Measurements from ENCODE around the gene PAH. TPM values are rescaled to one million over a fixed set of nuclear protein-coding genes. Genes with fewer than 3 reads are reported as not detected.
A peak's percentile ranks its signal among the peaks of the same experiment; 100 is the strongest.

Gene PAH
- total RNA-seq, 1 experiment from 2014 or later = 5.1 TPM

DNA sequence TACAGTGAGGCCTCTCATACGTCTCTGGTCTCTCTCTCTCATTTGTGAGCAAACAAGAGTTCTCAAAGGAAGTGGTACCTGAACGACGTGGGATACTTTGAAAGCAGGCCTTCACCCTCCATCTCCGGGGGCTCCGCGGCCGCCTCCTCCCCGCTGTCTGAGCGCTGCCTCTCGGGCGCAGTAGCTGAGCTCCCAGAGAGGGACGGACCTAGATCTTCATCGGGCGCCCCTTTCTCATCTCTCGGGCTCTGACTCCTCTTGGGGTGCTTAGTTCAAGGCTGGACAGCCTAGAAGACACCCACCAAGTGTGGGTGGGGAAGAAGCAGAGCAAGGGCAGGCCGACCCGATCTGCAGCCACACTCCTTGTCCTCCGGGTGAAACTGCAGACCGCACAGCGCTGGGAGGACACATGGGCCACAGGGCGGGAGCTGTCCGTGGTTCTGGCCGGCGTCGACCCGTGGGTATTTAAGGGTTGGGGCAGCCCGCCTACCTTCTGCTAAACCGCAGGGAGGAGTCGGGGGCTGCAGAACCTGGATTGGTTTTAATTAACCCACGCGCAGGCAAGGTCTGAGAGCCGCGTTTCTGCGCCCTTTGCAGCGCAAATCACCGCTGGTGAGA lies 92.7 kb downstream of the PAH start:
- no TSS peak for BruUV-seq (replicated peaks)
- Histone ChIP-seq H3K4me1 (no peaks in the 10 kb centered on the region), H3K36me3 (ENCODE audit: control insufficient read depth, insufficient read depth, low read length) (no peaks in the 10 kb centered on the region), H3K4me3 (ENCODE audit: low read depth, low read length) (no peak overlapping the region), H3K27me3 (replicated peaks; ENCODE audit: control insufficient read depth, insufficient read depth, low read length) (no peaks in the 10 kb centered on the region), H3K9me3 (no peaks in the 10 kb centered on the region)
- Mint-ChIP-seq H3K27me3 (ENCODE audit: insufficient read depth, unreplicated experiment) (peaks cover 15% of the 10 kb centered on the region), H3K36me3 (ENCODE audit: insufficient read depth, unreplicated experiment) (no peaks in the 10 kb centered on the region), H3K27ac (ENCODE audit: unreplicated experiment) (no peak overlapping the region), H3K4me1 (ENCODE audit: low read depth, unreplicated experiment) (no peaks in the 10 kb centered on the region), H3K9me3 (ENCODE audit: unreplicated experiment) (no peaks in the 10 kb centered on the region), H3K4me3 (ENCODE audit: unreplicated experiment) (no peak overlapping the region)
- DNase-seq = peak; percentile 60 to 69
- CTCF ChIA-PET = no interaction called here
- POLR2A ChIA-PET = no interaction called here
- intact Hi-C loops (cut with micrococcal nuclease; ENCODE audit: unreplicated experiment) = no loop called here
- TF ChIP-seq, protein P1, sequence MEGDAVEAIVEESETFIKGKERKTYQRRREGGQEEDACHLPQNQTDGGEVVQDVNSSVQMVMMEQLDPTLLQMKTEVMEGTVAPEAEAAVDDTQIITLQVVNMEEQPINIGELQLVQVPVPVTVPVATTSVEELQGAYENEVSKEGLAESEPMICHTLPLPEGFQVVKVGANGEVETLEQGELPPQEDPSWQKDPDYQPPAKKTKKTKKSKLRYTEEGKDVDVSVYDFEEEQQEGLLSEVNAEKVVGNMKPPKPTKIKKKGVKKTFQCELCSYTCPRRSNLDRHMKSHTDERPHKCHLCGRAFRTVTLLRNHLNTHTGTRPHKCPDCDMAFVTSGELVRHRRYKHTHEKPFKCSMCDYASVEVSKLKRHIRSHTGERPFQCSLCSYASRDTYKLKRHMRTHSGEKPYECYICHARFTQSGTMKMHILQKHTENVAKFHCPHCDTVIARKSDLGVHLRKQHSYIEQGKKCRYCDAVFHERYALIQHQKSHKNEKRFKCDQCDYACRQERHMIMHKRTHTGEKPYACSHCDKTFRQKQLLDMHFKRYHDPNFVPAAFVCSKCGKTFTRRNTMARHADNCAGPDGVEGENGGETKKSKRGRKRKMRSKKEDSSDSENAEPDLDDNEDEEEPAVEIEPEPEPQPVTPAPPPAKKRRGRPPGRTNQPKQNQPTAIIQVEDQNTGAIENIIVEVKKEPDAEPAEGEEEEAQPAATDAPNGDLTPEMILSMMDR (IDR thresholded peaks at IDR 0.05; ENCODE audit: insufficient read depth in 1 of 2, low read depth in 1 of 2, low read length in 1 of 2, severe bottlenecking in 1 of 2, unreplicated experiment in 1 of 2) = no peak

DNA sequence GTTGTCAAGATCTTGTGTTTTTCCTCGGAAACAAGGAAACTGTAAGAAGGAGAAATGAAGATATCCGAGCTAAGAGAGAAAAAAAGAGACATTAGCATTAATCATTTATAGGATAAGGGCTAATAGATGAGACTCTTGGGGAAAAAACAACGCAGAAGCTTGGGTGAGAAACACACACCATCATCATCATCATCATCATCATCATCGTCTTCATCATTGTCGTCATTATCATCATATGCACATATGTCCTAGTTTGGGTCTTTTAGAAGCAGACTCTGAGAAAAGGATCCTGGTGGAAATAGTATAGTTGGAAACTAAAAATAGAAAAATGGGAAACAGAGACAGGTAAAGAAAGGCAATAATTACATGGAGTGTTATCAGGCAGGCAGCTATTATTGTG lies 95.9 kb downstream of the PAH start:
- TF ChIP-seq, protein P1 (IDR thresholded peaks at IDR 0.05; ENCODE audit: insufficient read depth in 1 of 2, low read depth in 1 of 2, low read length in 1 of 2, severe bottlenecking in 1 of 2, unreplicated experiment in 1 of 2) = no peak
- no peaks in the 10 kb centered on the region for H3K36me3 Mint-ChIP-seq (ENCODE audit: insufficient read depth, unreplicated experiment)

DNA sequence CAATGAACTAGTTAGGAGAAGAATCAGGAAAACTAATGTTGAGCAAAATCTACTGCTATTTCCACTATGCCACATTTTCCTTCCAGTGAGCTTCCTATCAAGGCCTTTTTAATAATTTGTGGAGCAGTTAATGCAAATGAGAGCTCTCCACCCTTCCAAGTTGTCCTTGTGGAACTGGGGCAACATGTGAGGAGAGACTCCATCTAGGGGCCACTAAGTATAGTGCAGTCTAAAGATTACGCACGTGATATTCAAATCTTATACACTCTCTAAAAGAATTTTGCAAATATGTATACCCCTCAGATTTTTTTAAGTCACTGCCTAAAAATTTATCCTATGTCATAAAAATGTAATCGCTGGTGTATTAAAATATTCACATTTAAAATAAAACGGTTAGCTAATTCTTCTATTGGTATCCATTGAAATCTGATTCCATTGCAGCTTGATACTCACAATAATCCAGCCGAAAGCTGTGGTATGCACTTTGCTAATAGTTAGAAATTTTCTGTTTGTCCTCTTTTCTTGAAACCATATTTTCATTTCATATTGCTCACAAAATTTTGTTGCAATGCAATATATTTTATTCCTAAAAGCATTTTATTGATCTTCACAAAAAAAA lies 100.1 kb downstream of the PAH start:
- TF ChIP-seq, protein P1 (IDR thresholded peaks at IDR 0.05; ENCODE audit: insufficient read depth in 1 of 2, low read depth in 1 of 2, low read length in 1 of 2, severe bottlenecking in 1 of 2, unreplicated experiment in 1 of 2) = peak; percentile 70 to 71
- intact Hi-C loops (cut with micrococcal nuclease; ENCODE audit: unreplicated experiment) = loop anchor here (2.0 kb wide), 1 partner anchor 62 kb away; no protein-coding TSS in a partner anchor
- Mint-ChIP-seq H3K27ac (ENCODE audit: unreplicated experiment) (no peak overlapping the region), H3K36me3 (ENCODE audit: insufficient read depth, unreplicated experiment) (no peaks in the 10 kb centered on the region), H3K27me3 (ENCODE audit: insufficient read depth, unreplicated experiment) (peaks cover 19% of the 10 kb centered on the region), H3K4me3 (ENCODE audit: unreplicated experiment) (no peak overlapping the region), H3K9me3 (ENCODE audit: unreplicated experiment) (no peaks in the 10 kb centered on the region), H3K4me1 (ENCODE audit: low read depth, unreplicated experiment) (no peaks in the 10 kb centered on the region)
- H3K4me1 ChIP-seq = no peaks in the 10 kb centered on the region
- H3K27me3 ChIP-seq (replicated peaks; ENCODE audit: control insufficient read depth, insufficient read depth, low read length) = no peaks in the 10 kb centered on the region
- POLR2A ChIA-PET = interaction anchor here (0.6 kb wide), 1 partner anchor 836 kb away, joined by 10 read pairs; no protein-coding TSS in a partner anchor
- no peak overlapping the region for H3K4me3 ChIP-seq (ENCODE audit: low read depth, low read length)
- no peaks in the 10 kb centered on the region for H3K36me3 ChIP-seq (ENCODE audit: control insufficient read depth, insufficient read depth, low read length)
- no peaks in the 10 kb centered on the region for H3K9me3 ChIP-seq
- peak in 1 of 2 experiments; percentile 24 for DNase-seq
- no TSS peak for BruUV-seq (replicated peaks)
- CTCF ChIA-PET = interaction anchor here (0.8 kb wide), 1 partner anchor 62 kb away, joined by 4 read pairs; no protein-coding TSS in a partner anchor

More for the DNA sequence above, 95.9 kb downstream of the PAH start:
- Histone ChIP-seq H3K4me3 (ENCODE audit: low read depth, low read length) (no peak overlapping the region), H3K9me3 (no peaks in the 10 kb centered on the region), H3K27me3 (replicated peaks; ENCODE audit: control insufficient read depth, insufficient read depth, low read length) (no peaks in the 10 kb centered on the region), H3K36me3 (ENCODE audit: control insufficient read depth, insufficient read depth, low read length) (no peaks in the 10 kb centered on the region), H3K4me1 (no peaks in the 10 kb centered on the region)
- Mint-ChIP-seq H3K9me3 (ENCODE audit: unreplicated experiment) (no peaks in the 10 kb centered on the region), H3K27me3 (ENCODE audit: insufficient read depth, unreplicated experiment) (peaks cover 15% of the 10 kb centered on the region), H3K27ac (ENCODE audit: unreplicated experiment) (no peak overlapping the region), H3K4me3 (ENCODE audit: unreplicated experiment) (no peak overlapping the region), H3K4me1 (ENCODE audit: low read depth, unreplicated experiment) (no peaks in the 10 kb centered on the region)
- CTCF ChIA-PET = no interaction called here
- no peak for DNase-seq
- POLR2A ChIA-PET = no interaction called here
- no TSS peak for BruUV-seq (replicated peaks)
- intact Hi-C loops (cut with micrococcal nuclease; ENCODE audit: unreplicated experiment) = no loop called here
